ENCODE measurements around the gene TRIP12. TPM values are rescaled to one million over a fixed set of nuclear protein-coding genes. Genes with fewer than 3 reads are reported as not detected.
A peak's percentile ranks its signal among the peaks of the same experiment; 100 is the strongest.

Gene TRIP12
- total RNA-seq, 1 experiment from 2014 or later: 175 TPM

- no peak for TF ChIP-seq MAX (IDR thresholded peaks at IDR 0.05)
- no peak for TF ChIP-seq POLR2AphosphoS5 (IDR thresholded peaks at IDR 0.05; ENCODE audit: low read depth, low read length)
- TF ChIP-seq SP1 (IDR thresholded peaks at IDR 0.05; ENCODE audit: low read depth): no peak
- TF ChIP-seq EGR1 (IDR thresholded peaks at IDR 0.05; ENCODE audit: low read depth): no peak
- TF ChIP-seq SIN3A (IDR thresholded peaks at IDR 0.05; ENCODE audit: low read depth): no peak
- TF ChIP-seq ZFX (IDR thresholded peaks at IDR 0.05): no peak
- TF ChIP-seq JUND (IDR thresholded peaks at IDR 0.05): no peak
- TF ChIP-seq ZNF274 (IDR thresholded peaks at IDR 0.05; ENCODE audit: low read depth, low read length): no peak
- no peak for TF ChIP-seq REST (IDR thresholded peaks at IDR 0.05; ENCODE audit: low read depth)
- TF ChIP-seq ZBTB33 (IDR thresholded peaks at IDR 0.05; ENCODE audit: extremely low read depth, insufficient replicate concordance, low read length): no peak
- TF ChIP-seq FOSL1 (IDR thresholded peaks at IDR 0.05; ENCODE audit: low read depth): no peak
- TF ChIP-seq RAD21 (IDR thresholded peaks at IDR 0.05; ENCODE audit: low read depth): no peak
- TF ChIP-seq EZH2phosphoT487 (IDR thresholded peaks at IDR 0.05; ENCODE audit: borderline replicate concordance): no peak
- no peak for TF ChIP-seq EZH2 (IDR thresholded peaks at IDR 0.05)
- no peak for TF ChIP-seq TCF7L2 (IDR thresholded peaks at IDR 0.05; ENCODE audit: borderline replicate concordance, extremely low read depth, insufficient read depth, insufficient read length)
- no peak for TF ChIP-seq YY1 (IDR thresholded peaks at IDR 0.05; ENCODE audit: extremely low read depth, insufficient replicate concordance, low read depth, low read length)
Observed at GRCh38 chr2:229903037-229903436, 18.8 kb downstream of the TRIP12 start.

More at GRCh38 chr2:229903037-229903436, 18.8 kb downstream of the TRIP12 start:
- no peaks in the 10 kb centered on the region for H3K9me2 ChIP-seq (ENCODE audit: insufficient read depth)
- ChIA-PET RAD21 (ENCODE audit: low non-redundant PET in 1 of 2, low total read pairs in 2 of 2, uncharacterized antibody in 2 of 2, unreplicated experiment in 2 of 2) (no interaction called here), CTCF (interaction anchor here (2.2 kb wide), 1 partner anchor 8 kb away, joined by 10 read pairs; no protein-coding TSS in a partner anchor), POLR2A (no interaction called here)
- DNase-seq (ENCODE audit: low read depth, low spot score) (no peak), ATAC-seq (no peak)
- H2AFZ ChIP-seq (ENCODE audit: low read depth, low read length, poor library complexity, severe bottlenecking): no peak overlapping the region
- H3K4me1 ChIP-seq (ENCODE audit: control insufficient read depth in 1 of 2, insufficient read depth in 2 of 2, low read length in 2 of 2): peaks cover 25 to 30% of the 10 kb centered on the region in 2 experiments
- no peak overlapping the region for H3K4me2 ChIP-seq (ENCODE audit: low read length)
- H3K9ac ChIP-seq (ENCODE audit: low read length): no peak overlapping the region
- no peaks in the 10 kb centered on the region for H3K27me3 ChIP-seq (ENCODE audit: insufficient read depth, low read length)
- peaks cover 0 to 6% of the 10 kb centered on the region in 2 experiments; a peak in 1 of 4 replicates for H3K36me3 ChIP-seq (ENCODE audit: control insufficient read depth in 1 of 2, insufficient read depth in 2 of 2, low read length in 2 of 2)
- peaks cover 97% of the 10 kb centered on the region for H3K79me2 ChIP-seq (ENCODE audit: insufficient read depth, low read length)
- peaks cover 7% of the 10 kb centered on the region; the same call in 1 of the 2 replicates for H4K20me1 ChIP-seq (ENCODE audit: insufficient read depth)
- no peaks in the 10 kb centered on the region for H3K9me3 ChIP-seq (ENCODE audit: control insufficient read depth in 1 of 2, insufficient read depth in 1 of 2, low read depth in 1 of 2, low read length in 2 of 2)
- BruUV-seq (replicated peaks): TSS peak; percentile 4
- no peak overlapping the region for H3K4me3 ChIP-seq (replicated peaks in 1 of 2; ENCODE audit: low read depth in 1 of 2, low read length in 2 of 2)
- H3K27ac ChIP-seq (ENCODE audit: low read depth, low read length): no peak overlapping the region
- intact Hi-C loops (cut with micrococcal nuclease): no loop called here
